HL-60 (cell line): ENCODE data around the gene PARP1.

ENCODE experiments used
- POLR2AphosphoS5 ChIP-seq: IDR thresholded peaks from 2 replicates; pipeline ENCODE4 v1.6.1; 2012; ENCODE audit warnings: low read depth
- TF ChIP-seq, protein P1 (sequence below): IDR thresholded peaks from one replicate; pipeline ENCODE4 v1.5.1; 2011; ENCODE audit warnings: low read length, control low read depth, inconsistent platforms; ENCODE audit not compliant: insufficient read depth
- TF ChIP-seq, protein P2 (sequence below): IDR thresholded peaks from 2 replicates; pipeline ENCODE4 v1.6.1; 2012; ENCODE audit warnings: low read depth; ENCODE audit not compliant: insufficient replicate concordance

DNA sequence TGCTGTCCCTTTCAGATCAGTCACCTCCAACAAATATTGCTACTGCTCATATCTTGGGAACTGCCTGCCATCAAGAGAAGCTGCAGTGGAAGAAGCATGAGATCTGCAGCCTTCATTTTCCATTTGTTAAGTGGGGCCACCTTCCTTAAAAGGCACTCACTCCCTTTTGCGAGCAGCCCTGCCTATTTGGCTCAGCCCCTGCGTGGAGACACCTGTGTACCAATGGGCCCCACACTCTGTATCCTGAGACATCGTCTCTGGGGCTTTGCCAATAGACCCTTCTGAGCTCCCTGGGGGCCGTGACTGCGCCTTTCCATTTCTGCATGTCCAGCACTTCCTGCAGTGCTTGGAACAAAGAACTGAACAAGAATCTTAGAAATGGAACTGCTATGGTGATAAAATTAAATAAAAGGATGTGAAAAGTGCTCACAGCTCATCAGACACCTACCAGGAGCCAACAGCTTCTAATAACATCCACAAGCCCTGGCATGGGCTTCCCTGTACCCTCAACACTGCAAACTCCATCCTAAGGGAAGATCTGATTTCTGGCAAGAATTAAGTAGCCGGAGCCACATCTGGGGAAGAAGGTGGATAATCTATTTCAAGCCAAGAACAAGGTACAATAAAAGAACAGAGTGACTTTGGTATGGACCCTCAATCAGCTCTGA lies 36.7 kb downstream of the PARP1 start:
- TF ChIP-seq, protein P1, sequence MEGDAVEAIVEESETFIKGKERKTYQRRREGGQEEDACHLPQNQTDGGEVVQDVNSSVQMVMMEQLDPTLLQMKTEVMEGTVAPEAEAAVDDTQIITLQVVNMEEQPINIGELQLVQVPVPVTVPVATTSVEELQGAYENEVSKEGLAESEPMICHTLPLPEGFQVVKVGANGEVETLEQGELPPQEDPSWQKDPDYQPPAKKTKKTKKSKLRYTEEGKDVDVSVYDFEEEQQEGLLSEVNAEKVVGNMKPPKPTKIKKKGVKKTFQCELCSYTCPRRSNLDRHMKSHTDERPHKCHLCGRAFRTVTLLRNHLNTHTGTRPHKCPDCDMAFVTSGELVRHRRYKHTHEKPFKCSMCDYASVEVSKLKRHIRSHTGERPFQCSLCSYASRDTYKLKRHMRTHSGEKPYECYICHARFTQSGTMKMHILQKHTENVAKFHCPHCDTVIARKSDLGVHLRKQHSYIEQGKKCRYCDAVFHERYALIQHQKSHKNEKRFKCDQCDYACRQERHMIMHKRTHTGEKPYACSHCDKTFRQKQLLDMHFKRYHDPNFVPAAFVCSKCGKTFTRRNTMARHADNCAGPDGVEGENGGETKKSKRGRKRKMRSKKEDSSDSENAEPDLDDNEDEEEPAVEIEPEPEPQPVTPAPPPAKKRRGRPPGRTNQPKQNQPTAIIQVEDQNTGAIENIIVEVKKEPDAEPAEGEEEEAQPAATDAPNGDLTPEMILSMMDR: no peak
- TF ChIP-seq, protein P2, sequence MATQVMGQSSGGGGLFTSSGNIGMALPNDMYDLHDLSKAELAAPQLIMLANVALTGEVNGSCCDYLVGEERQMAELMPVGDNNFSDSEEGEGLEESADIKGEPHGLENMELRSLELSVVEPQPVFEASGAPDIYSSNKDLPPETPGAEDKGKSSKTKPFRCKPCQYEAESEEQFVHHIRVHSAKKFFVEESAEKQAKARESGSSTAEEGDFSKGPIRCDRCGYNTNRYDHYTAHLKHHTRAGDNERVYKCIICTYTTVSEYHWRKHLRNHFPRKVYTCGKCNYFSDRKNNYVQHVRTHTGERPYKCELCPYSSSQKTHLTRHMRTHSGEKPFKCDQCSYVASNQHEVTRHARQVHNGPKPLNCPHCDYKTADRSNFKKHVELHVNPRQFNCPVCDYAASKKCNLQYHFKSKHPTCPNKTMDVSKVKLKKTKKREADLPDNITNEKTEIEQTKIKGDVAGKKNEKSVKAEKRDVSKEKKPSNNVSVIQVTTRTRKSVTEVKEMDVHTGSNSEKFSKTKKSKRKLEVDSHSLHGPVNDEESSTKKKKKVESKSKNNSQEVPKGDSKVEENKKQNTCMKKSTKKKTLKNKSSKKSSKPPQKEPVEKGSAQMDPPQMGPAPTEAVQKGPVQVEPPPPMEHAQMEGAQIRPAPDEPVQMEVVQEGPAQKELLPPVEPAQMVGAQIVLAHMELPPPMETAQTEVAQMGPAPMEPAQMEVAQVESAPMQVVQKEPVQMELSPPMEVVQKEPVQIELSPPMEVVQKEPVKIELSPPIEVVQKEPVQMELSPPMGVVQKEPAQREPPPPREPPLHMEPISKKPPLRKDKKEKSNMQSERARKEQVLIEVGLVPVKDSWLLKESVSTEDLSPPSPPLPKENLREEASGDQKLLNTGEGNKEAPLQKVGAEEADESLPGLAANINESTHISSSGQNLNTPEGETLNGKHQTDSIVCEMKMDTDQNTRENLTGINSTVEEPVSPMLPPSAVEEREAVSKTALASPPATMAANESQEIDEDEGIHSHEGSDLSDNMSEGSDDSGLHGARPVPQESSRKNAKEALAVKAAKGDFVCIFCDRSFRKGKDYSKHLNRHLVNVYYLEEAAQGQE: no peak
- TF ChIP-seq POLR2AphosphoS5: no peak
